ENCODE data around the gene NEU1.
A peak's percentile ranks its signal among the peaks of the same experiment; 100 is the strongest.

NEU1 gene

GRCh38 chr6:31899882-31900722 is 37.5 kb upstream of the NEU1 start:
- peak in 1 of 2 experiments; percentile 23 for DNase-seq
- TF ChIP-seq POLR2A (IDR thresholded peaks at IDR 0.05; ENCODE audit: low read length) (no peak), GATA1 (IDR thresholded peaks at IDR 0.05; ENCODE audit: low read depth, low read length) (no peak)

- no peak for TF ChIP-seq GATA1 (IDR thresholded peaks at IDR 0.05; ENCODE audit: low read depth, low read length)
- no peak for TF ChIP-seq POLR2A (IDR thresholded peaks at IDR 0.05; ENCODE audit: low read length)
- no peak for DNase-seq
These were observed 36.6 kb upstream of the NEU1 start for GRCh38 chr6:31899215-31899614.

GRCh38 chr6:31898383-31899011 is 35.9 kb upstream of the NEU1 start:
- DNase-seq = peak; percentile 69 to 79
- TF ChIP-seq GATA1 (IDR thresholded peaks at IDR 0.05; ENCODE audit: low read depth, low read length) (no peak), POLR2A (IDR thresholded peaks at IDR 0.05; ENCODE audit: low read length) (no peak)

GRCh38 chr6:31897612-31898382 is 35.2 kb upstream of the NEU1 start, which contains the start of gene EHMT2:
Gene EHMT2 (minus strand): TSS chr6:31897698. CDS start chr6:31897677, 21 bp downstream.
- DNase-seq = peak; percentile 89 to 93
- TF ChIP-seq POLR2A (IDR thresholded peaks at IDR 0.05; ENCODE audit: low read length) = peak; percentile 81
- TF ChIP-seq GATA1 (IDR thresholded peaks at IDR 0.05; ENCODE audit: low read depth, low read length) = no peak

GRCh38 chr6:31896856-31897611 is 34.4 kb upstream of the NEU1 start:
- no peak for TF ChIP-seq POLR2A (IDR thresholded peaks at IDR 0.05; ENCODE audit: low read length)
- no peak for TF ChIP-seq GATA1 (IDR thresholded peaks at IDR 0.05; ENCODE audit: low read depth, low read length)
- DNase-seq = peak; percentile 41 to 50

- TF ChIP-seq POLR2A (IDR thresholded peaks at IDR 0.05; ENCODE audit: low read length) (no peak), GATA1 (IDR thresholded peaks at IDR 0.05; ENCODE audit: low read depth, low read length) (no peak)
- DNase-seq = no peak
These were observed 33.9 kb upstream of the NEU1 start for GRCh38 chr6:31896493-31896855.

GRCh38 chr6:31892821-31893220 is 30.2 kb upstream of the NEU1 start:
- no peak for DNase-seq
- TF ChIP-seq POLR2A (IDR thresholded peaks at IDR 0.05; ENCODE audit: low read length) (no peak), GATA1 (IDR thresholded peaks at IDR 0.05; ENCODE audit: low read depth, low read length) (no peak)

GRCh38 chr6:31889331-31889972 is 26.8 kb upstream of the NEU1 start:
- TF ChIP-seq GATA1 (IDR thresholded peaks at IDR 0.05; ENCODE audit: low read depth, low read length) (no peak), POLR2A (IDR thresholded peaks at IDR 0.05; ENCODE audit: low read length) (no peak)
- no peak for DNase-seq

- DNase-seq = peak; percentile 27 to 58
- TF ChIP-seq GATA1 (IDR thresholded peaks at IDR 0.05; ENCODE audit: low read depth, low read length) (no peak), POLR2A (IDR thresholded peaks at IDR 0.05; ENCODE audit: low read length) (no peak)
These were observed 25.9 kb upstream of the NEU1 start for GRCh38 chr6:31888276-31889258.

- TF ChIP-seq GATA1 (IDR thresholded peaks at IDR 0.05; ENCODE audit: low read depth, low read length) (no peak), POLR2A (IDR thresholded peaks at IDR 0.05; ENCODE audit: low read length) (no peak)
- DNase-seq = no peak
These were observed 24.8 kb upstream of the NEU1 start for GRCh38 chr6:31887173-31888007.

GRCh38 chr6:31886541-31886991 is 23.9 kb upstream of the NEU1 start:
- TF ChIP-seq POLR2A (IDR thresholded peaks at IDR 0.05; ENCODE audit: low read length) = no peak
- no peak for TF ChIP-seq GATA1 (IDR thresholded peaks at IDR 0.05; ENCODE audit: low read depth, low read length)
- DNase-seq = no peak
